Measurements from ENCODE around the gene PLP2. TPM values are rescaled to one million over a fixed set of nuclear protein-coding genes. Genes with fewer than 3 reads are reported as not detected.
A peak's percentile ranks its signal among the peaks of the same experiment; 100 is the strongest.

PLP2 gene
- total and polyA plus RNA-seq, 2 of the 13 experiments (the other 11 are each of a cell fraction or from before 2014, with no cell fraction given) = 0.40 to 3.6 TPM

GRCh38 chrX:49190821-49191573, 19.3 kb downstream of the PLP2 start (continued):
- TF ChIP-seq ATF1 (CRISPR knock-in tag; IDR thresholded peaks at IDR 0.05) = peak; percentile 92
- TF ChIP-seq ZNF558 (CRISPR knock-in tag; IDR thresholded peaks at IDR 0.05; ENCODE audit: borderline replicate concordance) = 0 out of 2 replicates have a peak, but pooled peaks have one; percentile 28
- peak; percentile 22; the same call in 1 of the 2 replicates for TF ChIP-seq MYC (CRISPR knock-in tag; IDR thresholded peaks at IDR 0.05; ENCODE audit: borderline replicate concordance)
- TF ChIP-seq ZFP91 (CRISPR knock-in tag; IDR thresholded peaks at IDR 0.05; ENCODE audit: borderline replicate concordance) = no peak
- peak; percentile 66; the same call in 1 of the 2 replicates for TF ChIP-seq TBX3 (IDR thresholded peaks at IDR 0.05; ENCODE audit: borderline replicate concordance)
- no peak for TF ChIP-seq ZNF430 (CRISPR knock-in tag; IDR thresholded peaks at IDR 0.05)
- peak; percentile 95 for TF ChIP-seq CEBPZ (IDR thresholded peaks at IDR 0.05; ENCODE audit: low read length)
- TF ChIP-seq RARA (CRISPR knock-in tag; IDR thresholded peaks at IDR 0.05) = no peak
- 0 out of 2 replicates have a peak, but pooled peaks have one; percentile 5 for TF ChIP-seq FOXA3 (CRISPR knock-in tag; IDR thresholded peaks at IDR 0.05)
- TF ChIP-seq ELF3 (CRISPR knock-in tag; IDR thresholded peaks at IDR 0.05) = 0 out of 2 replicates have a peak, but pooled peaks have one; percentile 19
- TF ChIP-seq ARHGAP35 (CRISPR knock-in tag; IDR thresholded peaks at IDR 0.05; ENCODE audit: borderline replicate concordance) = no peak
- TF ChIP-seq ZNF468 (CRISPR knock-in tag; IDR thresholded peaks at IDR 0.05) = no peak
- TF ChIP-seq MXI1 (IDR thresholded peaks at IDR 0.05; ENCODE audit: borderline replicate concordance, low read depth, low read length) = peak; percentile 17; the same call in 1 of the 3 replicates
- no peak for TF ChIP-seq NCOA1 (CRISPR knock-in tag; IDR thresholded peaks at IDR 0.05)
- no peak for TF ChIP-seq LCORL (IDR thresholded peaks at IDR 0.05)
- TF ChIP-seq LCORL (CRISPR knock-in tag; IDR thresholded peaks at IDR 0.05) = peak; percentile 38; the same call in 1 of the 2 replicates
- 0 out of 2 replicates have a peak, but pooled peaks have one; percentile 52 for TF ChIP-seq HNRNPL (IDR thresholded peaks at IDR 0.05; ENCODE audit: low read depth, low read length)
- TF ChIP-seq ZNF607 (CRISPR knock-in tag; IDR thresholded peaks at IDR 0.05; ENCODE audit: borderline replicate concordance) = no peak
- TF ChIP-seq PBX2 (CRISPR knock-in tag; IDR thresholded peaks at IDR 0.05) = peak; percentile 91
- TF ChIP-seq NR2C2 (CRISPR knock-in tag; IDR thresholded peaks at IDR 0.05; ENCODE audit: borderline replicate concordance) = peak; percentile 53
- TF ChIP-seq KAT8 (CRISPR knock-in tag; IDR thresholded peaks at IDR 0.05) = peak; percentile 52
- no peak for TF ChIP-seq NFKB2 (CRISPR knock-in tag; IDR thresholded peaks at IDR 0.05; ENCODE audit: borderline replicate concordance)
- TF ChIP-seq POLR2G (IDR thresholded peaks at IDR 0.05; ENCODE audit: low read depth, low read length) = peak; percentile 79
